GM21367 (cell line): ENCODE results near the gene RILPL2.
"Not testable (repeated sequence)": the region's sequence is repeated elsewhere in the genome, so short reads cannot be mapped to it uniquely, and the experiment has no call there.

Experiments used
- ATAC-seq: cut with Tn5 transposase; IDR thresholded peaks from one replicate; pipeline ENCODE4 v1.9.1; 2021; ENCODE audit not compliant: unreplicated experiment

The RILPL2 gene

DNA sequence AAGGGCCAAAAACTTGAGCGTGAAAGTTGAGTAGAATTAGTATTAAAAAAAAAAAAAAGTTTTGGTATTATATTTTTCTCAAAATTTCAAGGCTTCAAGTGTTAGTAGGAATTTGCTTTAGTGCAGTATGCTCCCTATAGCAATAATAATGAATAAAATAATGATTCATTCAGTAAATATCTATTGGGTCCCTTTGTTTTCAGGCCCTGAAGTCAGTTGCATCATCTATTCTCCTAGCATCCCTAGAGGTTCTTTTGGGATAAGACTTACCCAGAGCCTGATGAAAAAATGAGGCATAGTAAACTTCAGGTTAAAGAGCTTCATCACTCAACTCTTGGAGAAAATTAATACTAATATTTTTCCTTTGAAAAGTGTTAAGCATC is 51.5 kb downstream of the RILPL2 start:
- ATAC-seq: no peak

DNA sequence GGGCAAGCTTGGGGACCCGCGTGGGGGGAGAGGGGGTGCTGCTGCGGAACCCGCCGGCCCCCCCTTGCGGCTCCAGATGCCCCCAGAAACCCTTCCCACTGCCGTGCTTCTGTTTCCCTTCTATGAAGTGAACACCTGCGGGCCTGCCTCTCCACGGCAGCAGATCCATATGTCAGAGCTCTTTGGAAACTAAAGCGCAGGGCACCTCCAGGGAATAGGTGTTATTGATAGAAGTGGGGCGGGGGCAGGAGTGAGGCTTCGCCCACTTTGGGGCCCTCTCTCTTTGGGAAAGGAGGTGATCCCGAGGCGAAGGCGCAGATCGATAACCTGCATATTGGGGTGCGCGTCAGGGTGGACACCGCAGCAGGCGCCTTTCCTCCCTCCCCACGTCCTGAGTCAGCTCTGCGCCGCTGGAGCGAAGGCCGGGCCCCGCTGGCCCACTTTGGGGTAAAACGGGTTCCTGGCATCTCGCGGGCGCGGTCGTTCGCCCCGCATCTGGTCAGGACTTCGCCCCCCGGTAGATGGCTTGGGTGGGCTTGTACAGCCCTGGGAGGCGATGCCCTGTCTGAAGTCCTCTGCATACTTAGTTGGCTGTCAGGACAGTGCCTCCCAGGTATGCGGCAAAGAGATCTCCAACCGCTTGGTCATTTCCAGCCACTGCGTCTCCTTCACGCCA is 52.0 kb downstream of the RILPL2 start:
- no peak for ATAC-seq

DNA sequence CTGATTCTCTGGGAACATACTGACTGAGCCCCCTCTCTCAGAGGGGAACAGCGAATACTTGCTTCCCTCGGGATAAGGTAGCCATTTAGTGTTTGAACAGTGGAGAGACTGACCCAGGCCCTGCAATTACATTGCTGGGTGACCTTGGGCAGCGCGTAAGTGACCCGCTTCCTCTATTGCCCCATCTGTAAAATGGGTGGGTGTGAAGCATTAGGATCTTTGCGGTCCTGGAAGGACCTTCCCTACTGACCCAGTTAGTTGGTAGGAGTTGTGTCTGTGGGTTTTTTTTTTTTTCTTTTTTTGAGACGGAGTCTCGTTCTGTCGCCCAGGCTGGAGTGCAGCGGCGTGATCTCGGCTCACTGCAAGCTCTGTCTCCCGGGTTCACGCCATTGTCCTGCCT is 53.8 kb downstream of the RILPL2 start:
- ATAC-seq: no peak

DNA sequence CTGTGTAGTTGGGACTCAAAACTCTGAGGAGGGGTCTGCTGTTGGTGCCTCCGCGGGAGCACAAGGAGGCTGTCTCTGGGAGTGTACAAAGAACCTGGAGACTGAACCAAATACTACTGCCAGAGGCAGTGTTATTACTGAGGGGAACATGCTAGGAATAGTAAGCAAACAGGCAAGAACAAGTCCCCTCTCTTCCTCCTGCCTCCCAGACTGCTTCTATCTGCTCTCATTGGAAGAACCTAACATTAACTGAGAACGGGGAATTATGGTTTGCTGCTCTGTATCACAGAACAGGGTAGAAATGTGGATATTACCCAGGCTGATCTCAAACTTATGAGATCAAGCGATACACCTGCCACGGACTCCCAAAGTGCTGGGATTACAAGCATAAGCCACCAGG is 57.1 kb downstream of the RILPL2 start:
- ATAC-seq: no peak

DNA sequence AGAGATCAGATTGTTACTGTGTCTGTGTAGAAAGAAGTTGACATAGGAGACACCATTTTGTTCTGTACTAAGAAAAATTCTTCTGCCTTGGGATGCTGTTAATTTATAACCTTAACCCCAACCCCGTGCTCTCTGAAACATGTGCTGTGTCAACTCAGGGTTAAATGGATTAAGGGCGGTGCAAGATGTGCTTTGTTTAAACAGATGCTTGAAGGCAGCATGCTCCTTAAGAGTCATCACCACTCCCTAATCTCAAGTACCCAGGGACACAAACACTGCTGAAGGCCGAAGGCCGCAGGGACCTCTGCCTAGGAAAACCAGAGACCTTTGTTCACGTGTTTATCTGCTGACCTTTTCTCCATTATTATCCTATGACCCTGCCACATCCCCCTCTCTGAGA is 64.1 kb downstream of the RILPL2 start:
- not testable (repeated sequence) for ATAC-seq

DNA sequence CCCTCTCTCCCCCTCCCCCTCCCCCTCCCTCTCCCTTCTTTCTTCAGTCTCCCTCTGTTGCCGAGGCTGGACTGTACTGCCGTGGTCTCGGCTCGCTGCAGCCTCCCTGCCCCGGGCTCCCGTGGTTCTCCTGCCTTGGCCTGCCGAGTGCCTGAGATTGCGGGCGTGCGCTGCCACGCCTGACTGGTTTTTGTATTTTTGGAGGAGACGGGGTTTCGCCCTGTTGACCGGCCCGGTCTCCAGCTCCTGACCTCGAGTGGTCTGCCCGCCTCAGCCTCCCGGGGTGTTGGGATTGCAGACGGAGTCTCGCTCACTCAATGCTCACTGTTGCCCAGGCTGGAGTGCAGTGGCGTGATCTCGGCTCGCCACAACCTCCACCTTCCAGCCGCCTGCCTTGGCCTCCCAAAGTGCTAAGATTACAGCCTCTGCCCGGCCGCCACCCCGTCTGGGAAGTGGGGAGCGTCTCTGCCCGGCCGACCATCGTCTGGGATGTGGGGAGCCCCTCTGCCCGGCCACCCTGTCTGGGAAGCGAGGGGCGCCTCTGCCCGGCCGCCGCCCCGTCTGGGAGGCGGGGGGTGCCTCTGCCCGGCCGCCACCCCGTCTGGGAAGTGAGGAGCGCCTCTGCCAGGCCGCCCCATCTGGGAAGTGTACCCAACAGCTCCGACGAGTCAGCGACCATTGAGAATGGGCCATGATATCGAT is 64.7 kb downstream of the RILPL2 start:
- ATAC-seq: not testable (repeated sequence)

DNA sequence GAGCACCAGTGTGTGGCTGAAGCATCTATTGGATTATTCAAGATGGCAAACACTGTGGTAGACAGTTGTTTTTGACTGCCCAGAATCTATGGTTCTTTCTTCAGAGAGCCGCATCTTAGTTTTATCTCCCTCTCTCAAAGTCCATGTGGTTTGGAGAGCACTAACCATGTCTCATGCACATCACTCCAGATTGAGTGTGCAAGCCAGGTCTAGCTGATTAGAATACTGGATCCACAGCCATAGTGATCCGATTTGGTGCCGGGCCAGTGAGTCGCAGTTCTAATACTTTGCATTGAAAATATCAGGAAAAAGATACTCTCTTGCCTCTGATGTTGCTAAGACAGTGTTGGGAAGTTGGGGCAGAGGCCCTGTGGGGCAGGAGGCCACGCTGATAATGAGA is 67.3 kb downstream of the RILPL2 start:
- no peak for ATAC-seq

DNA sequence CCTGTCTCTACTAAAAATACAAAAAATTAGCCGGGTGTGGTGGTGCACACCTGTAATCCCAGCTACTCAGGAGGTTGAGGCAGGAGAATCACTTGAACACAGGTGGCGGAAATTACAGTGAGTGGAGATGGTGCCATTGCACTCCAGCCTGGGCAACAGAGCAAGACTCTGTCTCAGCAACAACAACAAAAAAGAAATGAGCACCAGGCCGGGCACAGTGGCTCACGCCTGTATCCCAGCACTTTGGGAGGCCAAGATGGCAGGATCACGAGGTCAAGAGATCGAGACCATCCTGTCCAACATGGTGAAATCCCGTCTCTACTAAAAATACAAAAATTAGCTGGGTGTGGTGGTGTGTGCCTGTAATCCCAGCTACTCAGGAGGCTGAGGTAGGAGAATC is 68.1 kb downstream of the RILPL2 start:
- not testable (repeated sequence) for ATAC-seq

DNA sequence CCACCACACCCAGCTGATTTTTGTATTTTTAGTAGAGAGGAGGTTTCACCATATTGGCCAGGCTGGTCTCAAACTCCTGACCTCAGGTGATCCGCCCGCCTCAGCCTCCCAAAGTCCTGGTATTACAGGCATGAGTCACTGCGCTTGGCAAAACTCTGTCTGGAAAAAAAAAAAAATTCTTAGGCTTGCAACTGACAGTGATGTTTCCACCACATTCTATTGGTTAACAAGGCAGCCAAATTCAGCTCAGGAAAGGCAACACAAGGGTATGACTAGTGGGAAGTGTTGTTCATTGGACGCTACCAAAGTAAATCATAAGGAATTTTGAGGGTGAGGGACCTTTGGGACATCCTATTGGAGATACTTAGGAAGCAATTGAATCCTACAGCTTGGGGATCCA is 69.0 kb downstream of the RILPL2 start:
- ATAC-seq: no peak
